ENCODE measurements around the gene IMPA2. TPM values are rescaled to one million over a fixed set of nuclear protein-coding genes. Genes with fewer than 3 reads are reported as not detected.

Gene IMPA2
- total and polyA plus RNA-seq, 2 of the 8 experiments (the other 6 are each of a cell fraction or from before 2014, with no cell fraction given): 102 to 140 TPM

DNA sequence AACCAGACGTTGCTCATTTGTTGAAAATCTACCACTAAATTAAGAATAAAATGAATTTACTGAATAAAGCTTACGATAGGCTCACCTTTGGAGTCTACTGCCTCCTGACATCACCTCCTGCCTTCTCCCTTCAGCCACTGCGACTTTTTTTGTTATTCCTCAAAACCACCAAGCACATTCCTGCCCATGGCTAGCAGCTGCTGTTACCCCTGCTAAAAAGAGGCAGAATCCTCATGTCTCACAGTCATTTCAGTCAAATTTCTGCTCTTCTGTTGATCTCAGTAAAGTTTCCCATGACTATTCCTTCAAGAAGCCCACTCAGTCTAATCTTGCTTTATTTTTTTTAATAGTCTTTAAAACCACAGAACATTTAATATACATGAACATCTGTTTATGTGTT is 71.6 kb downstream of the IMPA2 start:
- Histone ChIP-seq H2BK15ac (ENCODE audit: low read length) (no peak overlapping the region), H3K27me3 (replicated peaks in 1 of 4; ENCODE audit: control insufficient read depth in 3 of 4, extremely low read depth in 1 of 4, insufficient read depth in 3 of 4, low read length in 3 of 4) (no peaks in the 10 kb centered on the region; a peak in 1 of 7 replicates), H3K4me1 (replicated peaks in 1 of 4; ENCODE audit: control insufficient read depth in 3 of 4, insufficient read depth in 4 of 4, low read length in 3 of 4) (peaks cover 0 to 4% (median 0%) of the 10 kb centered on the region in 4 experiments; a peak in 1 of 7 replicates), H4K20me1 (replicated peaks in 1 of 2; ENCODE audit: control insufficient read depth in 1 of 2, insufficient read depth in 2 of 2, low read length in 2 of 2) (no peaks in the 10 kb centered on the region), H3K23ac (ENCODE audit: insufficient read length) (no peak overlapping the region), H3K14ac (ENCODE audit: insufficient read length) (no peak overlapping the region), H3K23me2 (ENCODE audit: low read depth, low read length) (no peaks in the 10 kb centered on the region), H3K27ac (ENCODE audit: low read depth, low read length) (no peak overlapping the region), H4K8ac (ENCODE audit: extremely low read depth, insufficient read depth, low read length) (no peak overlapping the region), H4K91ac (replicated peaks; ENCODE audit: insufficient read length, low read length) (no peak overlapping the region), H3K36me3 (ENCODE audit: control insufficient read depth in 2 of 4, insufficient read depth in 4 of 4, low read length in 3 of 4) (no peaks in the 10 kb centered on the region), H3K4me2 (ENCODE audit: insufficient read depth in 1 of 2, low read depth in 2 of 2, low read length in 2 of 2) (no peak overlapping the region), H2AK5ac (ENCODE audit: low read depth, low read length) (no peak overlapping the region), H3K9ac (replicated peaks in 1 of 4; ENCODE audit: extremely low read depth in 1 of 4, low read depth in 3 of 4, low read length in 3 of 4) (no peak overlapping the region), H3K4ac (replicated peaks; ENCODE audit: insufficient read length, low read depth, low read length) (no peak overlapping the region), H3K79me2 (ENCODE audit: control insufficient read depth in 1 of 2, insufficient read depth in 2 of 2, low read length in 2 of 2) (no peaks in the 10 kb centered on the region), H3K4me3 (ENCODE audit: extremely low read depth in 1 of 4, insufficient read depth in 2 of 4, low read depth in 3 of 4, low read length in 4 of 4) (no peak overlapping the region), H2AFZ (ENCODE audit: low read length) (no peak overlapping the region), H2BK5ac (ENCODE audit: low read depth, low read length) (no peak overlapping the region), H3K56ac (replicated peaks; ENCODE audit: insufficient read length, low read depth, low read length) (no peak overlapping the region), H2BK120ac (replicated peaks; ENCODE audit: low read depth, low read length) (no peak overlapping the region), H3K18ac (ENCODE audit: extremely low read depth, low read length) (no peak overlapping the region), H2BK20ac (ENCODE audit: low read length) (no peak overlapping the region), H2BK12ac (ENCODE audit: low read depth, low read length) (no peak overlapping the region), H3K9me3 (ENCODE audit: insufficient read depth in 2 of 2, low read depth in 1 of 2, low read length in 1 of 2) (no peaks in the 10 kb centered on the region; a peak in 1 of 4 replicates), H3K79me1 (ENCODE audit: low read depth, low read length) (no peaks in the 10 kb centered on the region), H4K5ac (ENCODE audit: insufficient read length, low read depth, low read length) (no peak overlapping the region)
- no peak for DNase-seq (ENCODE audit: low read depth in 1 of 2, low spot score in 2 of 2)
- FAIRE-seq: no peak
- CTCF ChIA-PET (ENCODE audit: partially characterized antibody): interaction anchor here (1.1 kb wide), 2 partner anchors 13 to 235 kb away, joined by 3 read pairs; no protein-coding TSS in a partner anchor
- WGBS, 2 experiments (ENCODE audit: extremely low coverage in 1 of 2, insufficient coverage in 1 of 2, insufficient read length in 1 of 2, insufficient replicate concordance in 2 of 2, low coverage in 1 of 2, low lambda C conversion rate in 2 of 2, missing lambda C conversion rate in 1 of 2): 75% methylated on average over 3 of the region's 3 CpGs; no CpG with 5 or more reads in 1 of the 2 experiments
- POLR2A ChIA-PET (ENCODE audit: partially characterized antibody): no interaction called here
- TF ChIP-seq POU5F1 (IDR thresholded peaks at IDR 0.05; ENCODE audit: low read depth, low read length) (no peak), EGR1 (IDR thresholded peaks at IDR 0.05; ENCODE audit: borderline replicate concordance, low read depth, low read length) (no peak), TBP (IDR thresholded peaks at IDR 0.05; ENCODE audit: low read depth, low read length) (no peak), FOSL1 (IDR thresholded peaks at IDR 0.05; ENCODE audit: insufficient read depth, low read depth, low read length) (no peak), HDAC6 (IDR thresholded peaks at IDR 0.05; ENCODE audit: low read depth, low read length) (no peak), SIX5 (IDR thresholded peaks at IDR 0.05; ENCODE audit: low read depth, low read length) (no peak), JUND (IDR thresholded peaks at IDR 0.05; ENCODE audit: low read length) (no peak), BRCA1 (IDR thresholded peaks at IDR 0.05; ENCODE audit: low read depth, low read length) (no peak), EZH2 (IDR thresholded peaks at IDR 0.05; ENCODE audit: low read depth, low read length, severe bottlenecking) (no peak), BCL11A (IDR thresholded peaks at IDR 0.05; ENCODE audit: low read depth in 2 of 2, low read length in 2 of 2) (no peak)
- TF ChIP-seq, protein P1, sequence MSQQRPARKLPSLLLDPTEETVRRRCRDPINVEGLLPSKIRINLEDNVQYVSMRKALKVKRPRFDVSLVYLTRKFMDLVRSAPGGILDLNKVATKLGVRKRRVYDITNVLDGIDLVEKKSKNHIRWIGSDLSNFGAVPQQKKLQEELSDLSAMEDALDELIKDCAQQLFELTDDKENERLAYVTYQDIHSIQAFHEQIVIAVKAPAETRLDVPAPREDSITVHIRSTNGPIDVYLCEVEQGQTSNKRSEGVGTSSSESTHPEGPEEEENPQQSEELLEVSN (IDR thresholded peaks at IDR 0.05): no peak

Measured in H1 (cell line).